Vagina (tissue), 2 donors: Measurements from ENCODE around the gene ZFP64.

Experiments
- POLR2A ChIP-seq, 2 donors: fragments of 450-650 bp; IDR thresholded peaks; one replicate each; pipeline ENCODE4 v1.6.1; 2017; ENCODE audit warnings: antibody characterized with exemption in 2 of 2, mild to moderate bottlenecking in 2 of 2, moderate library complexity in 2 of 2
- TF ChIP-seq, protein P1 (sequence below), 3 experiments: fragments of 450-650 bp in 2 of 3; fragments of 200-600 bp in 1 of 3; sonication (generic) in 1 of 3; IDR thresholded peaks; one replicate each; pipeline ENCODE4 v1.5.1; 2017 to 2019; ENCODE audit warnings: antibody characterized with exemption in 3 of 3, mild to moderate bottlenecking in 2 of 3, moderate library complexity in 2 of 3

DNA sequence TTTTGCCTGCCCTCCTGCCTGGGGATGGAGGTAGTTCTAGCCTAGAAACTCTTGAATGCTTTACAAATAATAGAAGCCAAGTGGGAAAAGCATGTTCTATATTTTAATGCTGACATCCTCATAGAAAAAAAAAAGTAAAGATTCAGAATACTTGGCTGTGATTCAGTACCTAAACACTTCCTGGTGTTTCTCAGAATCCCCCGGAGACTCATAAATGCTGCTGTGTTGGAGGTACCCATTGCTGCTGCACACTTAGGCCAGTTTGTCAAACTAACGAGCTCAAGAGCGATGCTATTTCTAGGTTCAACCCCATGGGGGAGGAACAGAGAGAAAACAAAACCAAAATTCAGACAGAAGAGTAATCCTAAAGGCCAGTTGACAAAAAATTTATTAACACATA, 38.8 kb upstream of the ZFP64 start:
- TF ChIP-seq, protein P1, sequence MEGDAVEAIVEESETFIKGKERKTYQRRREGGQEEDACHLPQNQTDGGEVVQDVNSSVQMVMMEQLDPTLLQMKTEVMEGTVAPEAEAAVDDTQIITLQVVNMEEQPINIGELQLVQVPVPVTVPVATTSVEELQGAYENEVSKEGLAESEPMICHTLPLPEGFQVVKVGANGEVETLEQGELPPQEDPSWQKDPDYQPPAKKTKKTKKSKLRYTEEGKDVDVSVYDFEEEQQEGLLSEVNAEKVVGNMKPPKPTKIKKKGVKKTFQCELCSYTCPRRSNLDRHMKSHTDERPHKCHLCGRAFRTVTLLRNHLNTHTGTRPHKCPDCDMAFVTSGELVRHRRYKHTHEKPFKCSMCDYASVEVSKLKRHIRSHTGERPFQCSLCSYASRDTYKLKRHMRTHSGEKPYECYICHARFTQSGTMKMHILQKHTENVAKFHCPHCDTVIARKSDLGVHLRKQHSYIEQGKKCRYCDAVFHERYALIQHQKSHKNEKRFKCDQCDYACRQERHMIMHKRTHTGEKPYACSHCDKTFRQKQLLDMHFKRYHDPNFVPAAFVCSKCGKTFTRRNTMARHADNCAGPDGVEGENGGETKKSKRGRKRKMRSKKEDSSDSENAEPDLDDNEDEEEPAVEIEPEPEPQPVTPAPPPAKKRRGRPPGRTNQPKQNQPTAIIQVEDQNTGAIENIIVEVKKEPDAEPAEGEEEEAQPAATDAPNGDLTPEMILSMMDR (IDR thresholded peaks at IDR 0.05) = no peak
- TF ChIP-seq POLR2A (IDR thresholded peaks at IDR 0.05) = no peak
